ENCODE measurements around the gene RHPN2.

Gene RHPN2

GRCh38 chr19:32977280-32977679 is 87.4 kb downstream of the RHPN2 start:
- H3K9me3 ChIP-seq (replicated peaks in 1 of 2; ENCODE audit: control insufficient read depth in 2 of 2, insufficient read depth in 1 of 2, low read depth in 1 of 2, low read length in 2 of 2): no peaks in the 10 kb centered on the region
- H3K4ac ChIP-seq (ENCODE audit: low read length): no peak overlapping the region
- H2BK15ac ChIP-seq (ENCODE audit: low read length): no peak overlapping the region
- no peak for DNase-seq (ENCODE audit: low spot score)
- no peak overlapping the region for H2AFZ ChIP-seq (ENCODE audit: low read length)
- no peak overlapping the region for H3K14ac ChIP-seq (ENCODE audit: low read length)
- no peaks in the 10 kb centered on the region for H3K4me1 ChIP-seq (ENCODE audit: control insufficient read depth in 2 of 2, insufficient read depth in 1 of 2, low read depth in 1 of 2, low read length in 2 of 2)
- peaks cover 3 to 26% of the 10 kb centered on the region in 2 donors for H3K36me3 ChIP-seq (replicated peaks in 1 of 2; ENCODE audit: control insufficient read depth in 2 of 2, insufficient read depth in 2 of 2, low read length in 2 of 2)
- no peak overlapping the region for H4K8ac ChIP-seq (ENCODE audit: low read depth, low read length)
- H3K9ac ChIP-seq (ENCODE audit: low read depth, low read length, poor library complexity): no peak overlapping the region
- no peaks in the 10 kb centered on the region for H3K27me3 ChIP-seq (ENCODE audit: control insufficient read depth in 3 of 3, insufficient read depth in 3 of 3, low read depth in 1 of 3, low read length in 3 of 3)
- no peak overlapping the region for H3K27ac ChIP-seq (replicated peaks; ENCODE audit: low read length)
- H4K91ac ChIP-seq (ENCODE audit: low read depth, low read length, poor library complexity): no peak overlapping the region
- no peak overlapping the region for H2AK5ac ChIP-seq (ENCODE audit: low read depth, low read length)
- no peak overlapping the region for H3K23ac ChIP-seq (ENCODE audit: low read depth, low read length, poor library complexity)
- H3K4me3 ChIP-seq (ENCODE audit: low read length in 2 of 2): no peak overlapping the region
- no peak overlapping the region for H3K4me2 ChIP-seq (ENCODE audit: insufficient read depth, low read length, poor library complexity, severe bottlenecking)
- H3K79me1 ChIP-seq (ENCODE audit: low read depth, low read length): no peaks in the 10 kb centered on the region
- no peak overlapping the region for H2BK5ac ChIP-seq (ENCODE audit: low read length)
- H2BK120ac ChIP-seq (ENCODE audit: low read depth, low read length): no peak overlapping the region
- H2BK12ac ChIP-seq (ENCODE audit: low read length): no peak overlapping the region
- no CpG with 5 or more reads among the region's 7 CpGs for WGBS, 2 donors (ENCODE audit: extremely low coverage in 2 of 2, insufficient read length in 2 of 2, insufficient replicate concordance in 1 of 2)
- H3K18ac ChIP-seq (ENCODE audit: low read length): no peak overlapping the region

- Histone ChIP-seq H4K91ac (ENCODE audit: low read depth, low read length, poor library complexity) (no peak overlapping the region), H3K4ac (ENCODE audit: low read length) (no peak overlapping the region), H2AFZ (ENCODE audit: low read length) (no peak overlapping the region), H2BK5ac (ENCODE audit: low read length) (no peak overlapping the region), H2BK15ac (ENCODE audit: low read length) (no peak overlapping the region), H3K4me3 (ENCODE audit: low read length in 2 of 2) (no peak overlapping the region), H2AK5ac (ENCODE audit: low read depth, low read length) (no peak overlapping the region), H3K23ac (ENCODE audit: low read depth, low read length, poor library complexity) (no peak overlapping the region), H3K36me3 (replicated peaks in 1 of 2; ENCODE audit: control insufficient read depth in 2 of 2, insufficient read depth in 2 of 2, low read length in 2 of 2) (peaks cover 3 to 26% of the 10 kb centered on the region in 2 donors), H3K4me2 (ENCODE audit: insufficient read depth, low read length, poor library complexity, severe bottlenecking) (no peak overlapping the region), H3K4me1 (ENCODE audit: control insufficient read depth in 2 of 2, insufficient read depth in 1 of 2, low read depth in 1 of 2, low read length in 2 of 2) (no peaks in the 10 kb centered on the region), H3K9me3 (replicated peaks in 1 of 2; ENCODE audit: control insufficient read depth in 2 of 2, insufficient read depth in 1 of 2, low read depth in 1 of 2, low read length in 2 of 2) (no peaks in the 10 kb centered on the region), H2BK12ac (ENCODE audit: low read length) (no peak overlapping the region), H2BK120ac (ENCODE audit: low read depth, low read length) (no peak overlapping the region), H3K27ac (replicated peaks; ENCODE audit: low read length) (no peak overlapping the region), H4K8ac (ENCODE audit: low read depth, low read length) (no peak overlapping the region), H3K79me1 (ENCODE audit: low read depth, low read length) (peaks cover under 1% of the 10 kb centered on the region), H3K18ac (ENCODE audit: low read length) (no peak overlapping the region), H3K14ac (ENCODE audit: low read length) (no peak overlapping the region), H3K9ac (ENCODE audit: low read depth, low read length, poor library complexity) (no peak overlapping the region), H3K27me3 (ENCODE audit: control insufficient read depth in 3 of 3, insufficient read depth in 3 of 3, low read depth in 1 of 3, low read length in 3 of 3) (no peaks in the 10 kb centered on the region)
- no CpG with 5 or more reads among the region's 14 CpGs for WGBS, 2 donors (ENCODE audit: extremely low coverage in 2 of 2, insufficient read length in 2 of 2, insufficient replicate concordance in 1 of 2)
- peak; percentile 24 for DNase-seq (ENCODE audit: low spot score)
These were observed 88.4 kb downstream of the RHPN2 start for GRCh38 chr19:32976223-32976805.

DNA sequence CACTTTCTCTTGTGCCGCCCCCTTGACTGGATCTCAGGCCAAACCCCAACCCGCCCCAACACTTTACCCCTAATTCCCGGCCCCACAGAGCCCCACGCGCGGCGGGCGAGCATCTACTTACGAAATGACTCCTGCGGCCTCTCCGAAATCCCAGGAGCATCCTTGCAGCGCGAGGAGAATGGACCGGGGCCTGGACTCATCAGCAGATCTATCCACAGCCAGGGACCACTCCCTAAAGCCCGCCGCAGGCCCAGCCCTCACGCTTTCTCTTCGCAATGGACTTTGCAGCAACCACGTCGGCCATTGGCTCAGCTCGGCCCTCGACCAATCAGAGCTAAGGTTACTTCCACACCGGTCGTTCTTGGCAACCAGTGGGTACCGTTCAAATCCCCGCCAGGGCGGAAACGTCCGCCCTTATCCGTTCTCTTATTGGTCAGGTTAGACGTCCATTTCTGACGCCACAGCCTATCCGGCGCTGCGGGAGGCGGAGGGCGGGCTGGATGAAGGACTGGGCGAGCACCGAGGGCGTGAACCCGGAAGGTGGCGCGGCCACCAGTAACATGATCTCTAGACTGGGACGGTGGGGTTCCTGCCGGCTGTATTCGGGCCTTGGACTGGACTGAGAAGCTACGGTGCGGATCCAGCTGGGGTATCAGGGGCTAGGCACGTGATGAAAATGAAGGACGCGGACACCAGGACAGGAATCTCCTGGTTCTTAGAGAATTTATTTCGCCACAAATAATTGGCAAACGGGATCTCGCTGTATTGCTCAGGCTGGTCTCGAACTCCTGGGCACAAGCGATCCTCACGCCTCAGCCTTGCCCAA is 92.8 kb downstream of the RHPN2 start, which contains the start of the genes CEP89 and FAAP24:
CEP89 (minus strand) TSS at position 244 of the 826 bp plus-strand sequence; CDS start at position 160, 84 bp downstream.
FAAP24 (plus strand) TSS at position 528 of the 826 bp plus-strand sequence. CDS start 955 bp downstream, outside the sequence.
- Histone ChIP-seq H3K36me3 (replicated peaks in 1 of 2; ENCODE audit: control insufficient read depth in 2 of 2, insufficient read depth in 2 of 2, low read length in 2 of 2) (peaks cover 3 to 40% of the 10 kb centered on the region in 2 donors), H4K8ac (ENCODE audit: low read depth, low read length) (no peak within 1 kb of the TSS), H3K27ac (replicated peaks; ENCODE audit: low read length) (no peak within 1 kb of the TSS), H3K4me3 (ENCODE audit: low read length in 2 of 2) (peak within 1 kb of the TSS; percentile 67 to 89), H2BK5ac (ENCODE audit: low read length) (no peak within 1 kb of the TSS), H3K4ac (ENCODE audit: low read length) (no peak within 1 kb of the TSS), H3K9ac (ENCODE audit: low read depth, low read length, poor library complexity) (peak within 1 kb of the TSS; percentile 92), H3K23ac (ENCODE audit: low read depth, low read length, poor library complexity) (peak within 1 kb of the TSS; percentile 25), H3K79me1 (ENCODE audit: low read depth, low read length) (peaks cover 5% of the 10 kb centered on the region), H4K91ac (ENCODE audit: low read depth, low read length, poor library complexity) (no peak within 1 kb of the TSS), H3K4me1 (ENCODE audit: control insufficient read depth in 2 of 2, insufficient read depth in 1 of 2, low read depth in 1 of 2, low read length in 2 of 2) (peaks cover 0 to 3% of the 10 kb centered on the region in 2 donors), H2BK120ac (ENCODE audit: low read depth, low read length) (no peak within 1 kb of the TSS), H3K27me3 (ENCODE audit: control insufficient read depth in 3 of 3, insufficient read depth in 3 of 3, low read depth in 1 of 3, low read length in 3 of 3) (no peaks in the 10 kb centered on the region), H2AK5ac (ENCODE audit: low read depth, low read length) (peak within 1 kb of the TSS; percentile 83), H3K9me3 (replicated peaks in 1 of 2; ENCODE audit: control insufficient read depth in 2 of 2, insufficient read depth in 1 of 2, low read depth in 1 of 2, low read length in 2 of 2) (no peaks in the 10 kb centered on the region), H3K18ac (ENCODE audit: low read length) (no peak within 1 kb of the TSS), H3K4me2 (ENCODE audit: insufficient read depth, low read length, poor library complexity, severe bottlenecking) (peak within 1 kb of the TSS; percentile 75), H2BK15ac (ENCODE audit: low read length) (no peak within 1 kb of the TSS), H3K14ac (ENCODE audit: low read length) (no peak within 1 kb of the TSS), H2AFZ (ENCODE audit: low read length) (peak within 1 kb of the TSS; percentile 90), H2BK12ac (ENCODE audit: low read length) (no peak within 1 kb of the TSS)
- DNase-seq (ENCODE audit: low spot score): peak; percentile 99
- WGBS, 2 donors (ENCODE audit: extremely low coverage in 2 of 2, insufficient read length in 2 of 2, insufficient replicate concordance in 1 of 2): no CpG with 5 or more reads among the region's 57 CpGs

GRCh38 chr19:32971012-32971595 is 93.6 kb downstream of the RHPN2 start:
- Histone ChIP-seq H2BK15ac (ENCODE audit: low read length) (no peak overlapping the region), H3K4me3 (ENCODE audit: low read length in 2 of 2) (peak overlapping the region; percentile 67 to 89), H2AFZ (ENCODE audit: low read length) (peak overlapping the region; percentile 72), H3K9ac (ENCODE audit: low read depth, low read length, poor library complexity) (peak overlapping the region; percentile 92), H4K91ac (ENCODE audit: low read depth, low read length, poor library complexity) (no peak overlapping the region), H3K27ac (replicated peaks; ENCODE audit: low read length) (no peak overlapping the region), H2BK120ac (ENCODE audit: low read depth, low read length) (no peak overlapping the region), H3K18ac (ENCODE audit: low read length) (no peak overlapping the region), H3K4ac (ENCODE audit: low read length) (no peak overlapping the region), H2AK5ac (ENCODE audit: low read depth, low read length) (peak overlapping the region; percentile 83), H2BK5ac (ENCODE audit: low read length) (no peak overlapping the region), H3K4me1 (ENCODE audit: control insufficient read depth in 2 of 2, insufficient read depth in 1 of 2, low read depth in 1 of 2, low read length in 2 of 2) (peaks cover 0 to 3% of the 10 kb centered on the region in 2 donors), H3K27me3 (ENCODE audit: control insufficient read depth in 3 of 3, insufficient read depth in 3 of 3, low read depth in 1 of 3, low read length in 3 of 3) (no peaks in the 10 kb centered on the region), H3K23ac (ENCODE audit: low read depth, low read length, poor library complexity) (no peak overlapping the region), H3K14ac (ENCODE audit: low read length) (no peak overlapping the region), H3K36me3 (replicated peaks in 1 of 2; ENCODE audit: control insufficient read depth in 2 of 2, insufficient read depth in 2 of 2, low read length in 2 of 2) (peaks cover 5 to 40% of the 10 kb centered on the region in 2 donors), H4K8ac (ENCODE audit: low read depth, low read length) (no peak overlapping the region), H3K79me1 (ENCODE audit: low read depth, low read length) (peaks cover 5% of the 10 kb centered on the region), H3K9me3 (replicated peaks in 1 of 2; ENCODE audit: control insufficient read depth in 2 of 2, insufficient read depth in 1 of 2, low read depth in 1 of 2, low read length in 2 of 2) (no peaks in the 10 kb centered on the region), H3K4me2 (ENCODE audit: insufficient read depth, low read length, poor library complexity, severe bottlenecking) (peak overlapping the region; percentile 75), H2BK12ac (ENCODE audit: low read length) (no peak overlapping the region)
- no CpG with 5 or more reads among the region's 21 CpGs for WGBS, 2 donors (ENCODE audit: extremely low coverage in 2 of 2, insufficient read length in 2 of 2, insufficient replicate concordance in 1 of 2)
- DNase-seq (ENCODE audit: low spot score): no peak
